ENCODE results near the gene C10orf53.

GRCh38 chr10:49700211-49700610, 20.8 kb downstream of the C10orf53 start:
- TF ChIP-seq SUZ12 (IDR thresholded peaks at IDR 0.05) (no peak), PKNOX1 (IDR thresholded peaks at IDR 0.05) (no peak), ELF4 (IDR thresholded peaks at IDR 0.05) (no peak), TARDBP (IDR thresholded peaks at IDR 0.05) (no peak), BHLHE40 (IDR thresholded peaks at IDR 0.05; ENCODE audit: borderline replicate concordance) (no peak), ARNT (IDR thresholded peaks at IDR 0.05) (no peak), HDGF (IDR thresholded peaks at IDR 0.05; ENCODE audit: borderline replicate concordance) (no peak), SP1 (IDR thresholded peaks at IDR 0.05) (no peak), FOXM1 (IDR thresholded peaks at IDR 0.05; ENCODE audit: borderline replicate concordance) (no peak), FOXK2 (IDR thresholded peaks at IDR 0.05) (no peak)

Measured in HEK293T (cell line).